Liver (tissue), 9 donors: Measurements from ENCODE around the gene MEGF11. TPM values are rescaled to one million over a fixed set of nuclear protein-coding genes. Genes with fewer than 3 reads are reported as not detected.

Experiments
- DNase-seq: peaks from one replicate; pipeline ENCODE4 v3.0.0-alpha.2; 2017; ENCODE audit warnings: low spot score
- H3K27ac ChIP-seq, 2 donors: one replicate each; pipeline ENCODE4 v1.7.0; 2013; ENCODE audit warnings: inconsistent platforms in 2 of 2, low read length in 2 of 2, control low read depth in 1 of 2, low read depth in 1 of 2, mild to moderate bottlenecking in 1 of 2
- H3K27me3 ChIP-seq, 4 donors: one replicate each; pipeline versions ENCODE4 v1.6.1 to v1.7.0; 2013; ENCODE audit warnings: low read length in 3 of 4, inconsistent platforms in 1 of 4, mild to moderate bottlenecking in 1 of 4, moderate library complexity in 1 of 4; ENCODE audit not compliant: control insufficient read depth in 4 of 4, insufficient read depth in 4 of 4
- H3K36me3 ChIP-seq, 4 donors: one replicate each; pipeline versions ENCODE4 v1.6.1 to v1.7.0; 2013; ENCODE audit warnings: low read length in 3 of 4, mild to moderate bottlenecking in 3 of 4, low read depth in 1 of 4, moderate library complexity in 1 of 4; ENCODE audit not compliant: control insufficient read depth in 4 of 4, insufficient read depth in 3 of 4
- H3K4me1 ChIP-seq, 4 donors: one replicate each; pipeline versions ENCODE4 v1.6.1 to v1.7.0; 2013; ENCODE audit warnings: low read length in 3 of 4, mild to moderate bottlenecking in 3 of 4, moderate library complexity in 1 of 4; ENCODE audit not compliant: control insufficient read depth in 4 of 4, insufficient read depth in 4 of 4
- H3K4me3 ChIP-seq, 3 donors: one replicate each; pipeline versions ENCODE4 v1.6.1 to v1.7.0; 2013; ENCODE audit warnings: low read length in 3 of 3, control low read depth in 1 of 3, low read depth in 1 of 3, mild to moderate bottlenecking in 1 of 3
- H3K9ac ChIP-seq, 2 donors: one replicate each; pipeline ENCODE4 v1.7.0; 2013; ENCODE audit warnings: low read length in 2 of 2, mild to moderate bottlenecking in 2 of 2, moderate library complexity in 2 of 2, control low read depth in 1 of 2, low read depth in 1 of 2
- H3K9me3 ChIP-seq, 4 donors: one replicate each; pipeline versions ENCODE4 v1.6.1 to v1.7.0; 2013; ENCODE audit warnings: low read length in 3 of 4; ENCODE audit not compliant: control insufficient read depth in 4 of 4
- EGR1 ChIP-seq, 2 donors: IDR thresholded peaks; 2 replicates each; pipeline ENCODE4 v1.6.1; 2016 to 2018; ENCODE audit warnings: antibody characterized with exemption in 2 of 2, low read depth in 2 of 2
- FOXA1 ChIP-seq: IDR thresholded peaks from 2 replicates; pipeline ENCODE4 v1.6.1; 2016; ENCODE audit warnings: antibody characterized with exemption
- FOXA2 ChIP-seq: IDR thresholded peaks from 2 replicates; pipeline ENCODE4 v1.6.1; 2016; ENCODE audit warnings: antibody characterized with exemption
- GABPA ChIP-seq, 2 donors: IDR thresholded peaks in 1 of 2; conservative IDR thresholded peaks in 1 of 2; 2 replicates each; pipeline ENCODE4 v1.6.1; 2016; ENCODE audit warnings: antibody characterized with exemption in 2 of 2, mild to moderate bottlenecking in 1 of 2, moderate library complexity in 1 of 2
- HNF4A ChIP-seq, 2 donors: conservative IDR thresholded peaks; 2 replicates each; pipeline ENCODE4 v1.6.1; 2016; ENCODE audit warnings: antibody characterized with exemption in 2 of 2, mild to moderate bottlenecking in 2 of 2
- HNF4G ChIP-seq: IDR thresholded peaks from 2 replicates; pipeline ENCODE4 v1.6.1; 2016; ENCODE audit warnings: antibody characterized with exemption
- JUND ChIP-seq, 2 donors: IDR thresholded peaks; 2 replicates each; pipeline ENCODE4 v1.6.1; 2016; ENCODE audit warnings: antibody characterized with exemption in 2 of 2
- NR2F2 ChIP-seq: IDR thresholded peaks from 2 replicates; pipeline ENCODE4 v1.6.1; 2016; ENCODE audit warnings: antibody characterized with exemption
- RAD21 ChIP-seq, 2 donors: IDR thresholded peaks; 2 replicates each; pipeline ENCODE4 v1.6.1; 2016; ENCODE audit warnings: antibody characterized with exemption in 2 of 2, mild to moderate bottlenecking in 2 of 2
- RXRA ChIP-seq, 2 donors: IDR thresholded peaks; 2 replicates each; pipeline ENCODE4 v1.6.1; 2017 to 2018; ENCODE audit warnings: antibody characterized with exemption in 2 of 2, mild to moderate bottlenecking in 1 of 2
- TAF1 ChIP-seq: conservative IDR thresholded peaks from 2 replicates; pipeline ENCODE4 v1.6.1; 2016; ENCODE audit warnings: antibody characterized with exemption, mild to moderate bottlenecking
- YY1 ChIP-seq: IDR thresholded peaks from 2 replicates; pipeline ENCODE4 v1.6.1; 2016; ENCODE audit warnings: antibody characterized with exemption, mild to moderate bottlenecking
- WGBS: extraction: QIAGEN DNeasy Blood & Tissue Kit; methylation state at CpG from one replicate; pipeline ENCODE4 v1.1.7; 2013; 5-methylcytosine and 5-hydroxymethylcytosine counted together
- polyA plus RNA-seq, 2 donors: library from polyadenylated mRNA; stranded (reverse) in 1 of 2; unstranded in 1 of 2; fragments of 200-250 nt in 1 of 2; fragments of >200 nt in 1 of 2; fragmentation: Nextera tagmentation in 1 of 2; extraction: Ambion mirVana in 1 of 2; gene quantifications; one replicate each; pipeline versions ENCODE4 v1.2.1 to v1.2.3, GENCODE V29; 2013 to 2015
- total RNA-seq, 2 donors: library from RNA; depleted of rRNA; stranded (reverse); fragments of >200 nt; gene quantifications; one replicate each; pipeline ENCODE4 v1.2.3, GENCODE V29; 2014
- TF ChIP-seq, protein P1 (sequence below): IDR thresholded peaks from 2 replicates; pipeline ENCODE4 v1.6.1; 2016; ENCODE audit warnings: antibody characterized with exemption
- TF ChIP-seq, protein P2 (sequence below): IDR thresholded peaks from 2 replicates; pipeline ENCODE4 v1.6.1; 2016; ENCODE audit warnings: antibody characterized with exemption
- TF ChIP-seq, protein P3 (sequence below): fragments of 150-350 bp; IDR thresholded peaks from 2 replicates; pipeline ENCODE4 v1.5.1; 2017; ENCODE audit warnings: improper control_type of control experiment, low read depth, low read length; ENCODE audit not compliant: missing input control
- TF ChIP-seq, protein P4 (sequence below): IDR thresholded peaks from 2 replicates; pipeline ENCODE4 v1.6.1; 2016; ENCODE audit warnings: antibody characterized with exemption
- TF ChIP-seq, protein P5 (sequence below): IDR thresholded peaks from 2 replicates; pipeline ENCODE4 v1.6.1; 2016; ENCODE audit warnings: antibody characterized with exemption, mild to moderate bottlenecking
- donor health status: healthy.
- donor health status: healthy.
- donor health status: healthy.
- donor health status: healthy.
- donor health status: healthy.

MEGF11 gene
- total and polyA plus RNA-seq, 4 donors, result under 0.01 to 0.51 (median 0.03) TPM; not detected in 1

DNA sequence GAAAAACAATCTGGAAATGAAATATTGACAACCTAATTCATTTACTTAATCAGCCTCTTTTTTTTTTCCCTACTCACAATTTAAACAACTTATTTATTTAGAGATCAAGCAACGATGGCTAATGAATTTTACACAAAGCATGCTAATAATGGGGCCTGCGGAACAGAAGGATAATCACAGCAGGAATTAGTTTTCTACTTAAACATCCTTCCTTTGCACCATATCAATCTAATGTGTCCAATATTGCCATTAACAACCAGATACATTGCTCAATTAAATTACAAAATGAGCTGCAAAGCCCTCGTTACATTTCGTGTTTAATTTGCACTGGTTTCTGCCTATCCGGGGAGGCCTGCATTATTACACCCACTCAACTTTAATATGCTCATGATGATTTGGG, 285.0 kb downstream of the MEGF11 start:
- Histone ChIP-seq H3K9ac (no peak overlapping the region), H3K4me1 (no peaks in the 10 kb centered on the region), H3K36me3 (no peaks in the 10 kb centered on the region), H3K27ac (no peak overlapping the region), H3K27me3 (peaks cover 0 to 6% (median 2%) of the 10 kb centered on the region in 4 donors), H3K4me3 (no peak overlapping the region), H3K9me3 (no peaks in the 10 kb centered on the region)
- TF ChIP-seq TAF1 (no peak), EGR1 (IDR thresholded peaks at IDR 0.05; ENCODE audit: low read depth in 2 of 2) (no peak), RAD21 (IDR thresholded peaks at IDR 0.05) (no peak), GABPA (IDR thresholded peaks at IDR 0.05 in 1 of 2, conservative IDR thresholded peaks at IDR 0.05 in 1 of 2) (no peak)
- TF ChIP-seq, protein P1, sequence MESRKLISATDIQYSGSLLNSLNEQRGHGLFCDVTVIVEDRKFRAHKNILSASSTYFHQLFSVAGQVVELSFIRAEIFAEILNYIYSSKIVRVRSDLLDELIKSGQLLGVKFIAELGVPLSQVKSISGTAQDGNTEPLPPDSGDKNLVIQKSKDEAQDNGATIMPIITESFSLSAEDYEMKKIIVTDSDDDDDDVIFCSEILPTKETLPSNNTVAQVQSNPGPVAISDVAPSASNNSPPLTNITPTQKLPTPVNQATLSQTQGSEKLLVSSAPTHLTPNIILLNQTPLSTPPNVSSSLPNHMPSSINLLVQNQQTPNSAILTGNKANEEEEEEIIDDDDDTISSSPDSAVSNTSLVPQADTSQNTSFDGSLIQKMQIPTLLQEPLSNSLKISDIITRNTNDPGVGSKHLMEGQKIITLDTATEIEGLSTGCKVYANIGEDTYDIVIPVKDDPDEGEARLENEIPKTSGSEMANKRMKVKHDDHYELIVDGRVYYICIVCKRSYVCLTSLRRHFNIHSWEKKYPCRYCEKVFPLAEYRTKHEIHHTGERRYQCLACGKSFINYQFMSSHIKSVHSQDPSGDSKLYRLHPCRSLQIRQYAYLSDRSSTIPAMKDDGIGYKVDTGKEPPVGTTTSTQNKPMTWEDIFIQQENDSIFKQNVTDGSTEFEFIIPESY, result no peak
- TF ChIP-seq, protein P2, sequence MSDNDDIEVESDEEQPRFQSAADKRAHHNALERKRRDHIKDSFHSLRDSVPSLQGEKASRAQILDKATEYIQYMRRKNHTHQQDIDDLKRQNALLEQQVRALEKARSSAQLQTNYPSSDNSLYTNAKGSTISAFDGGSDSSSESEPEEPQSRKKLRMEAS, result no peak
- WGBS, result 81% methylated on average over 5 of the region's 5 CpGs
- DNase-seq, result no peak

DNA sequence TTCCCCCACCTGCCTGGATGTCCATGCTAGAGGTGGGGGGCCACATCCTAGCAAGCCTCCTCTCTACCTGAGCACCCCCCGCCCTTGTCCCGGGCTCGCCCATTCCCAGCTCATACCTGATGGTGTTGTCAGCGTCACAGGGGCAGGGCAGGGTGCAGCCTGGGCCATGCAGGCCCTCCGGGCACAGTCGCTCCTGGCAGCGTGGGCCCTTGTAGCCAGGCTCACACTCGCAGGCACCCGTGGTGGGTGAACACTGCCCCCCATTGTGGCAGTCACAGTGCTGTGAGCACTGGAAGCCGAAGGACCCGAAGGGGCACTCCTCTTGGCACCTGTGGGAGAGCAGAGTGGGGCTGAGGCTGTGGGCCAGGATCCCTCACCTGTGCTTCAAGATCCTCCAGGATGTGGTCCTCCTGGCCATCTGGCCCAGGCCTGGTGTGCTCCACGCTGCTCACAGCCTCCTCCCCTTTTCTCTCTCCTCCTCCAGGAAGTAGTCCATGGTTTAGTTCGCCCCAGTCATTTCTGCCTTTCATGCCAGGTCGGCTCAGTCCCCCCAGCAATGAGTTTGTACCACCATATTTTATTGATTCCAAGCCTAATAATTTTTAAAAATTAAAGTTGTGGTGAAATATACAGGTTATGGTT, 288.6 kb downstream of the MEGF11 start:
- no peak overlapping the region for H3K9ac ChIP-seq
- no peaks in the 10 kb centered on the region for H3K9me3 ChIP-seq
- H3K27me3 ChIP-seq, result peaks cover 0 to 11% (median 2%) of the 10 kb centered on the region in 4 donors
- DNase-seq, result no peak
- 86% methylated on average over 14 of the region's 14 CpGs for WGBS
- H3K4me3 ChIP-seq, result no peak overlapping the region
- TF ChIP-seq, protein P3, sequence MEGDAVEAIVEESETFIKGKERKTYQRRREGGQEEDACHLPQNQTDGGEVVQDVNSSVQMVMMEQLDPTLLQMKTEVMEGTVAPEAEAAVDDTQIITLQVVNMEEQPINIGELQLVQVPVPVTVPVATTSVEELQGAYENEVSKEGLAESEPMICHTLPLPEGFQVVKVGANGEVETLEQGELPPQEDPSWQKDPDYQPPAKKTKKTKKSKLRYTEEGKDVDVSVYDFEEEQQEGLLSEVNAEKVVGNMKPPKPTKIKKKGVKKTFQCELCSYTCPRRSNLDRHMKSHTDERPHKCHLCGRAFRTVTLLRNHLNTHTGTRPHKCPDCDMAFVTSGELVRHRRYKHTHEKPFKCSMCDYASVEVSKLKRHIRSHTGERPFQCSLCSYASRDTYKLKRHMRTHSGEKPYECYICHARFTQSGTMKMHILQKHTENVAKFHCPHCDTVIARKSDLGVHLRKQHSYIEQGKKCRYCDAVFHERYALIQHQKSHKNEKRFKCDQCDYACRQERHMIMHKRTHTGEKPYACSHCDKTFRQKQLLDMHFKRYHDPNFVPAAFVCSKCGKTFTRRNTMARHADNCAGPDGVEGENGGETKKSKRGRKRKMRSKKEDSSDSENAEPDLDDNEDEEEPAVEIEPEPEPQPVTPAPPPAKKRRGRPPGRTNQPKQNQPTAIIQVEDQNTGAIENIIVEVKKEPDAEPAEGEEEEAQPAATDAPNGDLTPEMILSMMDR, result no peak
- no peak for TF ChIP-seq EGR1 (IDR thresholded peaks at IDR 0.05; ENCODE audit: low read depth in 2 of 2)
- TF ChIP-seq NR2F2, result no peak
- no peak for TF ChIP-seq RAD21 (IDR thresholded peaks at IDR 0.05)
- no peak for TF ChIP-seq HNF4A (conservative IDR thresholded peaks at IDR 0.05)
- no peak for TF ChIP-seq YY1
- TF ChIP-seq, protein P4, sequence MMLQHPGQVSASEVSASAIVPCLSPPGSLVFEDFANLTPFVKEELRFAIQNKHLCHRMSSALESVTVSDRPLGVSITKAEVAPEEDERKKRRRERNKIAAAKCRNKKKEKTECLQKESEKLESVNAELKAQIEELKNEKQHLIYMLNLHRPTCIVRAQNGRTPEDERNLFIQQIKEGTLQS, result no peak
- TF ChIP-seq RXRA (IDR thresholded peaks at IDR 0.05), result no peak
- TF ChIP-seq, protein P2, result no peak
- no peak for TF ChIP-seq FOXA2
- TF ChIP-seq HNF4G, result no peak
- TF ChIP-seq JUND (IDR thresholded peaks at IDR 0.05), result no peak
- no peak for TF ChIP-seq GABPA (IDR thresholded peaks at IDR 0.05 in 1 of 2, conservative IDR thresholded peaks at IDR 0.05 in 1 of 2)
- TF ChIP-seq, protein P5, sequence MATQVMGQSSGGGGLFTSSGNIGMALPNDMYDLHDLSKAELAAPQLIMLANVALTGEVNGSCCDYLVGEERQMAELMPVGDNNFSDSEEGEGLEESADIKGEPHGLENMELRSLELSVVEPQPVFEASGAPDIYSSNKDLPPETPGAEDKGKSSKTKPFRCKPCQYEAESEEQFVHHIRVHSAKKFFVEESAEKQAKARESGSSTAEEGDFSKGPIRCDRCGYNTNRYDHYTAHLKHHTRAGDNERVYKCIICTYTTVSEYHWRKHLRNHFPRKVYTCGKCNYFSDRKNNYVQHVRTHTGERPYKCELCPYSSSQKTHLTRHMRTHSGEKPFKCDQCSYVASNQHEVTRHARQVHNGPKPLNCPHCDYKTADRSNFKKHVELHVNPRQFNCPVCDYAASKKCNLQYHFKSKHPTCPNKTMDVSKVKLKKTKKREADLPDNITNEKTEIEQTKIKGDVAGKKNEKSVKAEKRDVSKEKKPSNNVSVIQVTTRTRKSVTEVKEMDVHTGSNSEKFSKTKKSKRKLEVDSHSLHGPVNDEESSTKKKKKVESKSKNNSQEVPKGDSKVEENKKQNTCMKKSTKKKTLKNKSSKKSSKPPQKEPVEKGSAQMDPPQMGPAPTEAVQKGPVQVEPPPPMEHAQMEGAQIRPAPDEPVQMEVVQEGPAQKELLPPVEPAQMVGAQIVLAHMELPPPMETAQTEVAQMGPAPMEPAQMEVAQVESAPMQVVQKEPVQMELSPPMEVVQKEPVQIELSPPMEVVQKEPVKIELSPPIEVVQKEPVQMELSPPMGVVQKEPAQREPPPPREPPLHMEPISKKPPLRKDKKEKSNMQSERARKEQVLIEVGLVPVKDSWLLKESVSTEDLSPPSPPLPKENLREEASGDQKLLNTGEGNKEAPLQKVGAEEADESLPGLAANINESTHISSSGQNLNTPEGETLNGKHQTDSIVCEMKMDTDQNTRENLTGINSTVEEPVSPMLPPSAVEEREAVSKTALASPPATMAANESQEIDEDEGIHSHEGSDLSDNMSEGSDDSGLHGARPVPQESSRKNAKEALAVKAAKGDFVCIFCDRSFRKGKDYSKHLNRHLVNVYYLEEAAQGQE, result no peak
- TF ChIP-seq FOXA1, result no peak
- no peaks in the 10 kb centered on the region for H3K36me3 ChIP-seq
- no peak overlapping the region for H3K27ac ChIP-seq
- no peaks in the 10 kb centered on the region for H3K4me1 ChIP-seq
